IMR-90 (cell line): Measurements from ENCODE around the gene OSBP.

Source experiments
- POLR2A ChIP-seq: IDR thresholded peaks from 2 replicates; pipeline ENCODE4 v1.6.1; 2012; ENCODE audit warnings: mild to moderate bottlenecking, low read depth, low read length
- RAD21 ChIP-seq: IDR thresholded peaks from 2 replicates; pipeline ENCODE4 v1.6.1; 2012; ENCODE audit warnings: low read length, improper control_type of control experiment
- RFX5 ChIP-seq: IDR thresholded peaks from 2 replicates; pipeline ENCODE4 v1.8.0; 2012; ENCODE audit warnings: low read depth, mild to moderate bottlenecking, low read length, moderate library complexity

DNA sequence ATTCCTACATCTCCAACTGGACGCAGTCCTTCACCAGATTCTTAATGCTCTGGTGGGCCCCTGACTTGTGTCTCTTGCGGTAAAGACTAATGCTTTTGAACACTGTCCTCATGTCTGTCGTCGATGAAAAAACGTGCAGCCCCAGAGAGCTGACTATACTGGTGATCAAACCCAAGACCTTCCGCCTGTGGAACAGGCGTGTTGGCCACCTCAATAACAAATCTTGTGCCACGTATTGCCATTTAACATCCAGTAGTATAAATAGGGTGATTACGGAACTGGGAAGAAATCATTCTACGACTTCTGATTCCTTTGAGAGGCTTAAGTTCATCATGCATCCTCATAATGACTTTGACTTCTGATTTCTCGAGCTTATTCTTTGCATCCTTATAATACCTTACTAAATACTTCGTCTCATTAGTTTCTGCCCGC is 58.6 kb downstream of the OSBP start:
- TF ChIP-seq RAD21 (no peak), POLR2A (no peak), RFX5 (no peak)
